T47D (cell line): ENCODE measurements around the gene S100A2.
"Not testable (repeated sequence)": the region's sequence is repeated elsewhere in the genome, so short reads cannot be mapped to it uniquely, and the experiment has no call there.

Experiments used
- DNase-seq, 2 experiments: peaks; one replicate each; pipeline versions ENCODE4 v3.0.0 to v3.0.0-alpha.2; 2011 to 2012; ENCODE audit warnings: low read depth in 1 of 2, low spot score in 1 of 2
- JUND ChIP-seq: IDR thresholded peaks from 2 replicates; pipeline ENCODE4 v1.6.1; 2012; ENCODE audit warnings: low read depth
- in situ Hi-C: cut with HindIII; loops from 2 replicates; pipeline ENCODE4 v1.10.0; 2016; ENCODE audit warnings: low sequenced_read_pairs, low pct_unique_long_range_greater_than_20kb

The S100A2 gene

DNA sequence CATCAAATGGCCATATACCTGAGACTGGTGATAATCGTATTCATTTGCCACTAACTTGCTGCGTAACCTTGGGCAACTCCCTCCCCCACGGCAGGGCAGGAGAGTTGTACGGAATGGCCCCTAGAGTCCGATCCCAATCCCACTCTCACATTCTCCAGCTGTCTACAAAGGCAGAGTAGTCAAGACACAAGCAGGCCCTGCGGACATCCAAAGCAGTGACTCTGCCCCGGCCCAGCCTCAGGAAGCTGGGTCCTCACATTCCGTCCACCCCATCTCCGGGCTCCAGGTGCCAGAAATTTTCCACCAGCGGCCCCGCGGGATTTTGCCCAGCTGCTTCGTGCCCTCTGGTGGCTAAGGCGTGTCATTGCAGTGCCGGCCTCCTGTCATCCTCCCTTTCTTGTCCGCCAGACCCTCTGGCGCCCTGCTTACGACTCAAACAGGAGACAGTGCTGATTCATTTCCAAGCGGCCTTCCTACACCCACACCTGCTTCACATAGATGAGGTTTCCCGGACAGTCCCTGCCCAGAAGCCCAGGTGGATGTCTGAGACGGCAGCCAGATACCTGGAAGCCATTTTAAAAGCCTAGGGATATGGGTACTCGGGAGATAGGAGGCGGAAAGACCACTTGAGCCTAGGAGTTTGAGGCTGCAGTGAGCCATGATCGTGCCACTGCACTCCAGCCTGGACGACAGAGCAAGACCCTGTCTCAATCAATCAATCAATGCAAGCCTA, 2.9 kb upstream of the S100A2 start:
- in situ Hi-C loops, result no loop called here
- DNase-seq, result peak; percentile 79 to 92
- TF ChIP-seq JUND, result no peak

DNA sequence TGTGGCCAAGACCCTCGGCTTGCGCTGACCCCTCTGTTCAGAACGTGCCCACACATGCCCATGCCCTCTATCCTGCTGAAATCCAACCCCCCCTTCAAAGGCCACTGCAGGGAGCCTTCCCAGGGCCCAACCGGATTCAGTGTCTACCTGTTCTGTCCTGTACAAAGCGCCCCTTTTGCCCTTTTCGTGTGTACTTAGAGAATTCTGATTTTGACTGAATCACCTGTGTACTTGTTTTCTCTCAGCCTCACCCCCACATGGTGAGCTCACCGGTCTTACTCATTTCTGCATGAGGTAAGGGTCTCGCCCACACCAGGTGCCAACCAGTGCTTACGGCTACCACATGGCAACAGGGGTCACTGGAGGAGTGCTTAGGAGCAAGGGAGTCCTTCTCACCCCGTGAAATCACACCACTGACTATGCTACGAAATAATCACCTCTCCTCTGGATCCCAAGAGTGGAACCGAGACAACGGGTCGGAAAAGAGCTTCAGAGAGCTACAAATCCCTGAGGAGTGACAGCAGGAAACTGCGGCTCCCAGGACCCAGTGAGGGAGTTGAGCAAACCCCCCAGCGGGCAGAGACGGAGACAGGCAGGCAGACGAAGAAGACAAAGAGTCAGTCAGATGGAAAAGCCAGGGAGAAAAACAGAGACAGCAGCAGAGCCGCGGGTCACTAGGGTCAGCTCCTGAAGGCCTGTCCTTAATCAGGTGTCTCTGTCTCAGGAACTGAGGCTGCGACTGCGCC, 2.1 kb upstream of the S100A2 start:
- in situ Hi-C loops, result no loop called here
- no peak for TF ChIP-seq JUND
- DNase-seq, result no peak

DNA sequence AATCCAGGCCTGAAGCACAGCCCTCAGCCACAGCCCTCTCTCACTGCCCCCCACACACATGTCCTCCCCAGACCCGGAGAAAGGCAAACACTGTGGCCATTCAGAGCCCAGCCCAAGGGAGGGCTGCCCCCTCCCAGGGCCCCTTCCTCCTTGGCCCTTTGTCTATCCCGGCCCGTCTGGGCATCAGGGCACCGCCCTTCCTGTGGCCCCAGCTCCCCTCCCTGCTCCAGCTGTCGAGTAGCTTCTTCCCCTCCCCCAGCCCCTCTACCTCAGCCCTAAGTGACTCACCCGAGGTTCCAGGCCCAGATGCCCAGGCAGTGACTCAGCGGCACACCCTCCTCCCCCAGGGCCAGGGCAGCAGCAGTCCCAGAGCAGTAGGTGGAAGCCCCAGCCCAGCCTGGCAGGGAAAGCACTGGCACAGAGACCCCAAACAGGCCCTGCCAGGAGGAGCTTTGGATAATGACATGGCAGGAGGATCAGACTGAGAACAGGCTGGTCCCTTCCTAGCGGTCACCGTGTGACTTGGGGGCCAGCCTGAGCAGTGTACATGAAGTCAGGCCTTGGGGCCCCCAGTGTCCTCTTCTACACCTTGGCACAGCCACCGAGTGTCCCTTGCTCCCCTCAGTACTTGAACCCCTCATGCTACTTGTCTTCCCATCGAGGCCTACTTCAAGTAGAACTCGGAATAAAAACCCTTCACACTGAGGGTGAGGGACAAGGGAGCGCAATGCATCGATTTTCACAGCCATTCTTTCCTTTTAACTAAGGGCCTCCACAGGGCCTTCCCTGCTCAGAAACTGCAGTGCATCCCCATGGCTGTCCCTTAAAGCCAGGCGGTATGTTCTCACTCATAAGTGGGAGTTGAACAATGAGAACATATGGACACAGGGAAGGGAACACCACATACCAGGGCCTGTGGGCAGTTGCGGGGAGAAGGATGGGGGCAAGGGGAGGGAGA, 1.0 kb upstream of the S100A2 start:
- in situ Hi-C loops, result no loop called here
- DNase-seq, result peak; percentile 85 to 94
- TF ChIP-seq JUND, result peak; percentile 98

DNA sequence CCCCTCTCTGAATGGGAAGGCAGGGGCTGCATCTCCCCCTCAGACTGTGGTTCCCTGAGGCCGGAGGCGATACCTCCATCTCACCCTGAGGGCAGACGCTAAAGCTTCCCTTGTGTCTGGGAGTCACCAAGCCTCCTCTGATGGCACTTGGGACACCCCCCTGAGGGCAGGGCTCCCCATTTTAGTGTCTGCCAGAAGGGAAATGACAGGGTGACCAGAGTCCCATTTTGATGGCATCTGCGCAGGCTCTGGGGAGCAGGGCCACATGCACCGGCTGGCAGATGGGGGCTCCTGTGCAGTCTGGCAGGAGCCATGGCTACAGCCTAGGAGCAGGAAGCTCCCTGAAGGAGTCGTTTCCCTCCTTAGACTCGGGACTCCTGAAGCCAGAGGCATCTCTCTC, 1.7 kb downstream of the S100A2 start:
- in situ Hi-C loops, result no loop called here
- TF ChIP-seq JUND, result no peak
- DNase-seq, result no peak

DNA sequence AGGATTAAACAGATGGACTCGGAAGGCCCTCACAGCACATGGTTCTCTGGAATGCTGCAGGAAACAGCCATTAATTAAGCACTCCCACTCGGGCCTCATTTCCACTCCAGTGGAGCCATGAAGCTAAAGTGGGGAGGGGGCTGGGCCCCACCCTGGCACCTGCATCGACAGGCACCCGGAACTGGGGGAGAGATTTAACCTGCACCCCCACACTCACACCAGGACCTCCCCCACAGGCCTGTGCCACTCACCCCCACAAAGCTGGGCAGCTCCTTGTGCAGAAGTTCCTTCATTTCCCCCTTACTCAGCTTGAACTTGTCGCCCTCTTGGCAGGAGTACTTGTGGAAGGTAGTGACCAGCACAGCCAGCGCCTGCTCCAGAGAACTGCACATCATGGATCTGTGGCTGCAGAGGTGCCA, 2.2 kb downstream of the S100A2 start:
- in situ Hi-C loops, result no loop called here
- no peak for TF ChIP-seq JUND
- no peak for DNase-seq

DNA sequence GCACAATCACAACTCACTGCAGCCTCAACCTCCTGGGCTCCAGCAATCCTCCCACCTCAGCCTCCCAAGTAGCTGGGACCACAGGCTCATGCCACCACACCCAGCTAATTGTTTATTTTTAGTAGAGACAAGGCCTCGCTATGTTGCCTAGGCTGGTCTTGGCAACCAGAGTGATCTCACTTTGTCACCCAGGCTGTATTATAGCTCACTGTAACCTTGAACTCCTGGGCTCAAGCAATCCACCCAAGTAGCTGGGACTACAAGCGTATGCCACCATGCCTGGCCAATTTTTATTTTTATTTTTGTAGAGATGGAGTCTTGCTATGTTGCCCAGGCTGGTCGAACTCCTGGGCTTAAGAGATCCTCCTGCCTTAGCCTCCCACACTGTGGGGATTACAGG, 3.6 kb downstream of the S100A2 start:
- in situ Hi-C loops, DNase-seq: not testable (repeated sequence)

DNA sequence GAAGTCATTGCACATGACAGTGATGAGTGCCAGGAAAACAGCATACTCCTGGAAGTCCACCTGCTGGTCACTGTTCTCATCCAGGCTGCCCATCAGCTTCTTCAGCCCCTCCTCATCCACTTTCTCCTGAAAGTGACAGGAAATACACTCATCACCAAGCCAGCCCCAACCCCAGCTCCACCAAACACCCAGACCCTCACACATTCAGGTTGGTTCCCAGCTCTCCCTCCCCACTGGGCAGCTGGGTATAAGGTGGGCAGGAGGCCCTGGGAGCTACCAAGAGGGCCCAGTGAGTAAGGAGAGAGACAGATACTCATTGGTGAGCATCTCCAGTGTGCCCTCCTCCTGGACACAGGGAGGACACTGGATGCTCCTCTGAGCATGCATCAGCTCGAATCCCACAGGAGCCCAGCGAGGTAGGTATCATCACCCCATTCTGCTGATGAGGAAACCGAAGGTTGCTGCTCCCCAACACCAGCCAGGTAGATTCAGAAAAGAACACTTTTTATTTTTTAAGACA, 4.1 kb downstream of the S100A2 start:
- in situ Hi-C loops, result no loop called here

DNA sequence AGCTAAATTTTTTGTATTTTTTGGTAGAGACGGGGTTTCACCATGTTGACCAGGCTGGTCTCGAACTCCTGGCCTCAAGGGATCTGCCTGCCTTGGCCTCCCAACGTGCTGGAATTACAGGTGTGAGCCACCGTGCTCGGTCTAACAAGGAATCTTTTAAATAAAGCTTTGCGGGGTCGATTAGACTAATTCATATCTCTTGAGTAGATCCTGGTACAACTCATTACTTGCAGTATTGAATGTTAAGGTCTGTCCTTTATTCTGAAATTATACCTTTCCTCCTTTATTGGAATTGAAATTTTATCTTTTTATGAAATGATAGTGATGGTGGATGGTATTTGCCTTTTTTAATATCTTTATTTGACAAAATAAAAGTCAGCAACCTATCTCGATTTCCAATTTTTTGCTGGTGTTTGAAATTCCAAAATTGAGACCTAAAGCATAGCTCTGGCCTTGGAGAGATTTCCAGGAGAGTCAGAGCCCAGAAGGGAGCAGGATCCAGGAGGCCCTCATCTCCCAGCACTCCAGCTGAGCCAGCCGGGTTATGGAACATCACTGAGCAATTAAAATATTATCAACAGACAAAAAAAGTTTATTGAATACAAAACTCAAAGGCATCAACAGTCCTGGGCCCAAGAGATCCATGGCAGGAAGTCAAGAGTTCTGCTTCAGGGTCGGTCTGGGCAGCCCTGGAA, 4.7 kb downstream of the S100A2 start:
- in situ Hi-C loops, result no loop called here
- TF ChIP-seq JUND, result no peak
- DNase-seq, result no peak

More for the DNA sequence above, 4.1 kb downstream of the S100A2 start:
- TF ChIP-seq JUND, result no peak
- no peak for DNase-seq

DNA sequence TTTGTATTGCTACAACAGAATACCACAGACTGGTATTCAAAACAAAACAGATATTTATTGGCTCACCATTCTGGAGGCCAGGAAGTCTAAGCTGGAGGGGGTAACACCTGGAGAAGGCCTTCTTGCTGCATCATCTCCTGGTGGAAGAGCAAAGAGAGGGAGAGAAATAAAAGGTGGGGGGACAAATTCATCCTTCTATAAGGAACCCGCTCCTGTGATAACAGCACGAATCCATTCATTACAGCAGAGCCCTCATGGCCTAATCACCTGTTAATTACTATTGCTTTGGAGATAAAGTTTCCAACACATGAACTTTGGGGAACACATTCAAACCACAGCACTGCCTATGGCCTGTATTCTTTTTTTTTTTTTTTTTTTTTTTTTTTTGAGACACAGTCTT, 5.4 kb downstream of the S100A2 start:
- TF ChIP-seq JUND, result no peak
- in situ Hi-C loops, result no loop called here

DNA sequence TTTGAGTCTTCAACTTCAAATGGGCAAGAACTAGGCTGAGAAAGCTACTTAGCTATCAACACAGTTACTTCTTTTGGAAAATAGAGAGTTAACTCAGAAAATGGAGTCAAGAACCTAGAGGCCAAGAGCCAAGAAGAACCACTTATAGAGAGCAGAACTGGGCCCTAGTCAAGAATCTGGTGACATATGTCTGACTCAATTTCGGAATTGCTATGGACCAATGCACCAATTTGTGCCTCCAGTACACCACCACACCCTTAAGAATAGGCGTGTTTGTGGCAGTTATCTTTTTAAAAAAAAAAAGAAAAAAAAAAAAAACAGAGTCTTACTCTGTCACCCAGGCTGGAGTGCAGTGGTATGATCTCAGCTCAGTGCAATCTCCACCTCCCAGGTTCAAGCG, 7.8 kb downstream of the S100A2 start:
- no peak for TF ChIP-seq JUND
- in situ Hi-C loops, result no loop called here
- DNase-seq, result no peak

More for the DNA sequence above, 5.4 kb downstream of the S100A2 start:
- no peak for DNase-seq

DNA sequence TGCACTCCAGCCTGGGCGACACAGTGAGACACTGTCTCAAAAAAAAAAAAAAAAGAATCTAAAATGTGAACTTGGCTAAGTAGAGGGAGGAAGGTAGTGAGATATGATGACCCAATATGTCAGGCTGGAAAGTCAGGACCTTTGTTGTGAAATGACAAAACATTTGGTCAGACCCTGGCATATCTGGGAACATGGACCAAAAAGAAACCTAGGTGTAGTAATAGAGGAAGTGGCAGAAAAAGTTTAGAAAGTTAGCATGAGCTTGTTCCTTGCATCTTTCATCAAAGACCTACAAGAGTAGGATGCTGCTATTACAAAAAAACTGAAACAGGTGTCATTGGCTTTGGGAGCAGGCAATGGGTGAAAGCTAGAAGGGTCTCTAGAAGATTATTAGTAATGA, 9.3 kb downstream of the S100A2 start:
- TF ChIP-seq JUND, result no peak
- in situ Hi-C loops, result no loop called here
- no peak for DNase-seq
